ENCODE results near the gene ANKRD16. TPM values are rescaled to one million over a fixed set of nuclear protein-coding genes. Genes with fewer than 3 reads are reported as not detected.

The ANKRD16 gene
- total and polyA plus RNA-seq, 9 donors, result 6.0 to 7.9 (median 6.9) TPM

- DNase-seq, result peak; percentile 71
- Histone ChIP-seq H3K36me3 (ENCODE audit: control insufficient read depth, insufficient read depth, low read length) (peaks cover 39% of the 10 kb centered on the region), H3K9me3 (replicated peaks; ENCODE audit: control insufficient read depth, low read depth, low read length) (no peaks in the 10 kb centered on the region), H3K4me3 (ENCODE audit: low read length) (no peak overlapping the region), H3K27me3 (ENCODE audit: control insufficient read depth, insufficient read depth, low read length) (no peaks in the 10 kb centered on the region), H3K27ac (ENCODE audit: low read length) (peak overlapping the region; percentile 62), H3K4me1 (ENCODE audit: control insufficient read depth, insufficient read depth, low read length) (peaks cover 16% of the 10 kb centered on the region)
- WGBS (ENCODE audit: insufficient coverage), result 85% methylated on average over 13 of the region's 13 CpGs
These were observed 16.3 kb upstream of the ANKRD16 start for GRCh38 chr10:5905854-5906507.

GRCh38 chr10:5904227-5904626 is 14.5 kb upstream of the ANKRD16 start:
- DNase-seq, result peak; percentile 9
- Histone ChIP-seq H3K9me3 (replicated peaks; ENCODE audit: control insufficient read depth, low read depth, low read length) (no peaks in the 10 kb centered on the region), H3K27me3 (ENCODE audit: control insufficient read depth, insufficient read depth, low read length) (no peaks in the 10 kb centered on the region), H3K4me1 (ENCODE audit: control insufficient read depth, insufficient read depth, low read length) (peaks cover 9% of the 10 kb centered on the region), H3K36me3 (ENCODE audit: control insufficient read depth, insufficient read depth, low read length) (peaks cover 30% of the 10 kb centered on the region), H3K4me3 (ENCODE audit: low read length) (no peak overlapping the region), H3K27ac (ENCODE audit: low read length) (no peak overlapping the region)
- 60% methylated on average over 1 of the region's 4 CpGs for WGBS (ENCODE audit: insufficient coverage)

- no peak for DNase-seq
- H3K27me3 ChIP-seq (ENCODE audit: control insufficient read depth, insufficient read depth, low read length), result no peaks in the 10 kb centered on the region
- H3K9me3 ChIP-seq (replicated peaks; ENCODE audit: control insufficient read depth, low read depth, low read length), result no peaks in the 10 kb centered on the region
- peaks cover 30% of the 10 kb centered on the region for H3K36me3 ChIP-seq (ENCODE audit: control insufficient read depth, insufficient read depth, low read length)
- no peak overlapping the region for H3K27ac ChIP-seq (ENCODE audit: low read length)
- no CpG with 5 or more reads among the region's 6 CpGs for WGBS (ENCODE audit: insufficient coverage)
- H3K4me1 ChIP-seq (ENCODE audit: control insufficient read depth, insufficient read depth, low read length), result peaks cover 9% of the 10 kb centered on the region
- H3K4me3 ChIP-seq (ENCODE audit: low read length), result no peak overlapping the region
These were observed 13.9 kb upstream of the ANKRD16 start for GRCh38 chr10:5903563-5903962.

GRCh38 chr10:5902511-5903274 is 13.0 kb upstream of the ANKRD16 start:
- 90% methylated on average over 8 of the region's 18 CpGs for WGBS (ENCODE audit: insufficient coverage)

GRCh38 chr10:5900247-5900646 is 10.6 kb upstream of the ANKRD16 start:
- H3K4me1 ChIP-seq (ENCODE audit: control insufficient read depth, insufficient read depth, low read length), result no peaks in the 10 kb centered on the region
- H3K27me3 ChIP-seq (ENCODE audit: control insufficient read depth, insufficient read depth, low read length), result no peaks in the 10 kb centered on the region
- DNase-seq, result no peak
- peaks cover 8% of the 10 kb centered on the region for H3K9me3 ChIP-seq (replicated peaks; ENCODE audit: control insufficient read depth, low read depth, low read length)
- H3K4me3 ChIP-seq (ENCODE audit: low read length), result no peak overlapping the region
- 97% methylated on average over 13 of the region's 13 CpGs for WGBS (ENCODE audit: insufficient coverage)
- H3K27ac ChIP-seq (ENCODE audit: low read length), result no peak overlapping the region
- peaks cover 39% of the 10 kb centered on the region for H3K36me3 ChIP-seq (ENCODE audit: control insufficient read depth, insufficient read depth, low read length)

More at GRCh38 chr10:5902511-5903274, 13.0 kb upstream of the ANKRD16 start:
- Histone ChIP-seq H3K4me1 (ENCODE audit: control insufficient read depth, insufficient read depth, low read length) (peaks cover 9% of the 10 kb centered on the region), H3K27me3 (ENCODE audit: control insufficient read depth, insufficient read depth, low read length) (no peaks in the 10 kb centered on the region), H3K9me3 (replicated peaks; ENCODE audit: control insufficient read depth, low read depth, low read length) (peaks cover 5% of the 10 kb centered on the region), H3K4me3 (ENCODE audit: low read length) (no peak overlapping the region), H3K27ac (ENCODE audit: low read length) (no peak overlapping the region), H3K36me3 (ENCODE audit: control insufficient read depth, insufficient read depth, low read length) (peaks cover 34% of the 10 kb centered on the region)
- no peak for DNase-seq

GRCh38 chr10:5898163-5898562 is 8.5 kb upstream of the ANKRD16 start:
- Histone ChIP-seq H3K4me1 (ENCODE audit: control insufficient read depth, insufficient read depth, low read length) (no peaks in the 10 kb centered on the region), H3K9me3 (replicated peaks; ENCODE audit: control insufficient read depth, low read depth, low read length) (peaks cover 8% of the 10 kb centered on the region), H3K36me3 (ENCODE audit: control insufficient read depth, insufficient read depth, low read length) (peaks cover 44% of the 10 kb centered on the region), H3K27me3 (ENCODE audit: control insufficient read depth, insufficient read depth, low read length) (no peaks in the 10 kb centered on the region), H3K4me3 (ENCODE audit: low read length) (no peak overlapping the region), H3K27ac (ENCODE audit: low read length) (no peak overlapping the region)
- 100% methylated on average over 2 of the region's 7 CpGs for WGBS (ENCODE audit: insufficient coverage)
- DNase-seq, result no peak

GRCh38 chr10:5897504-5897903 is 7.8 kb upstream of the ANKRD16 start:
- no peaks in the 10 kb centered on the region for H3K4me1 ChIP-seq (ENCODE audit: control insufficient read depth, insufficient read depth, low read length)
- no peak for DNase-seq
- H3K36me3 ChIP-seq (ENCODE audit: control insufficient read depth, insufficient read depth, low read length), result peaks cover 47% of the 10 kb centered on the region
- H3K27me3 ChIP-seq (ENCODE audit: control insufficient read depth, insufficient read depth, low read length), result no peaks in the 10 kb centered on the region
- H3K27ac ChIP-seq (ENCODE audit: low read length), result no peak overlapping the region
- WGBS (ENCODE audit: insufficient coverage), result 94% methylated on average over 4 of the region's 8 CpGs
- no peak overlapping the region for H3K4me3 ChIP-seq (ENCODE audit: low read length)
- H3K9me3 ChIP-seq (replicated peaks; ENCODE audit: control insufficient read depth, low read depth, low read length), result peaks cover 8% of the 10 kb centered on the region

GRCh38 chr10:5897053-5897340 is 7.3 kb upstream of the ANKRD16 start:
- 100% methylated on average over 1 of the region's 4 CpGs for WGBS (ENCODE audit: insufficient coverage)
- H3K27me3 ChIP-seq (ENCODE audit: control insufficient read depth, insufficient read depth, low read length), result no peaks in the 10 kb centered on the region
- H3K9me3 ChIP-seq (replicated peaks; ENCODE audit: control insufficient read depth, low read depth, low read length), result peaks cover 8% of the 10 kb centered on the region
- peaks cover 1% of the 10 kb centered on the region for H3K4me1 ChIP-seq (ENCODE audit: control insufficient read depth, insufficient read depth, low read length)
- no peak for DNase-seq
- no peak overlapping the region for H3K4me3 ChIP-seq (ENCODE audit: low read length)
- peaks cover 49% of the 10 kb centered on the region for H3K36me3 ChIP-seq (ENCODE audit: control insufficient read depth, insufficient read depth, low read length)
- H3K27ac ChIP-seq (ENCODE audit: low read length), result no peak overlapping the region

- no peak for DNase-seq
- WGBS (ENCODE audit: insufficient coverage), result 89% methylated on average over 4 of the region's 5 CpGs
- no peaks in the 10 kb centered on the region for H3K27me3 ChIP-seq (ENCODE audit: control insufficient read depth, insufficient read depth, low read length)
- peaks cover 5% of the 10 kb centered on the region for H3K4me1 ChIP-seq (ENCODE audit: control insufficient read depth, insufficient read depth, low read length)
- H3K4me3 ChIP-seq (ENCODE audit: low read length), result no peak overlapping the region
- peaks cover 8% of the 10 kb centered on the region for H3K9me3 ChIP-seq (replicated peaks; ENCODE audit: control insufficient read depth, low read depth, low read length)
- H3K27ac ChIP-seq (ENCODE audit: low read length), result no peak overlapping the region
- H3K36me3 ChIP-seq (ENCODE audit: control insufficient read depth, insufficient read depth, low read length), result peaks cover 53% of the 10 kb centered on the region
These were observed 6.7 kb upstream of the ANKRD16 start for GRCh38 chr10:5896208-5897052.

GRCh38 chr10:5895804-5896203 is 6.1 kb upstream of the ANKRD16 start:
- 90% methylated on average over 6 of the region's 9 CpGs for WGBS (ENCODE audit: insufficient coverage)
- peaks cover 11% of the 10 kb centered on the region for H3K4me1 ChIP-seq (ENCODE audit: control insufficient read depth, insufficient read depth, low read length)
- H3K27ac ChIP-seq (ENCODE audit: low read length), result no peak overlapping the region
- H3K36me3 ChIP-seq (ENCODE audit: control insufficient read depth, insufficient read depth, low read length), result peaks cover 53% of the 10 kb centered on the region
- peaks cover 8% of the 10 kb centered on the region for H3K9me3 ChIP-seq (replicated peaks; ENCODE audit: control insufficient read depth, low read depth, low read length)
- no peak for DNase-seq
- no peaks in the 10 kb centered on the region for H3K27me3 ChIP-seq (ENCODE audit: control insufficient read depth, insufficient read depth, low read length)
- H3K4me3 ChIP-seq (ENCODE audit: low read length), result no peak overlapping the region
